IMR-90 (cell line): ENCODE results near the gene ESR1. TPM values are rescaled to one million over a fixed set of nuclear protein-coding genes. Genes with fewer than 3 reads are reported as not detected.

Experiments
- ATAC-seq: fragments of 200-7000 bp; cut with Tn5 transposase; 2 replicates; pipeline ENCODE4 v1.9.1; 2020; ENCODE audit warnings: low read depth, mild to moderate bottlenecking, moderate library complexity
- BruUV-seq: library from RNA; stranded (reverse); fragments of 400-500 nt; replicated peaks from 2 replicates; lab custom pipeline; 2021; lab: Mats Ljungman, UMichigan
- CTCF ChIA-PET: fragments of 300-600 bp; formaldehyde crosslinking; extraction: SDS; loops from one replicate; lab custom pipeline; 2021; ENCODE audit warnings: antibody characterized with exemption; lab: Yijun Ruan, JAX
- POLR2A ChIA-PET: fragments of 300-600 bp; sonication (Branson Sonifier 250); formaldehyde crosslinking; loops from one replicate; lab custom pipeline; 2022; ENCODE audit warnings: antibody characterized with exemption; ENCODE audit not compliant: unreplicated experiment; lab: Charles Lee
- DNase-seq: peaks from one replicate; pipeline ENCODE4 v3.0.0; 2013
- H2AFZ ChIP-seq: replicated peaks from 2 replicates; pipeline ENCODE3; 2013; ENCODE audit warnings: low read length, mild to moderate bottlenecking; ENCODE audit not compliant: poor library complexity
- H2AK5ac ChIP-seq: 2 replicates; pipeline ENCODE4 v1.6.1; 2013; ENCODE audit warnings: low read depth, low read length, inconsistent platforms
- H2AK9ac ChIP-seq: replicated peaks from 2 replicates; pipeline ENCODE3; 2013; ENCODE audit warnings: mild to moderate bottlenecking, low read depth, low read length, moderate library complexity; ENCODE audit not compliant: poor library complexity
- H2BK120ac ChIP-seq: 2 replicates; pipeline ENCODE4 v1.6.1; 2013; ENCODE audit warnings: low read depth, low read length, inconsistent platforms
- H2BK15ac ChIP-seq: 3 replicates; pipeline ENCODE4 v1.6.1; 2013; ENCODE audit warnings: low read depth, low read length, inconsistent platforms
- H2BK20ac ChIP-seq: 2 replicates; pipeline ENCODE4 v1.6.1; 2013; ENCODE audit warnings: low read depth, mild to moderate bottlenecking, inconsistent platforms, low read length, moderate library complexity
- H2BK5ac ChIP-seq: 2 replicates; pipeline ENCODE4 v1.6.1; 2013; ENCODE audit warnings: mild to moderate bottlenecking, low read depth, low read length, inconsistent platforms; ENCODE audit not compliant: poor library complexity, severe bottlenecking
- H3K14ac ChIP-seq: replicated peaks from 2 replicates; pipeline ENCODE4 v1.6.1; 2013; ENCODE audit warnings: low read depth, low read length, inconsistent platforms
- H3K18ac ChIP-seq: 2 replicates; pipeline ENCODE4 v1.6.1; 2013; ENCODE audit warnings: low read depth, low read length, control low read depth
- H3K23ac ChIP-seq: 2 replicates; pipeline ENCODE4 v1.6.1; 2013; ENCODE audit warnings: low read depth, low read length, inconsistent platforms
- H3K27ac ChIP-seq: 2 replicates; pipeline ENCODE4 v1.5.1; 2013; ENCODE audit warnings: mild to moderate bottlenecking, control low read depth, low read length; ENCODE audit not compliant: insufficient read depth
- H3K27me3 ChIP-seq: 2 replicates; pipeline ENCODE4 v1.6.1; 2013; ENCODE audit warnings: low read length; ENCODE audit not compliant: control insufficient read depth, insufficient read depth
- H3K36me3 ChIP-seq: 2 replicates; pipeline ENCODE4 v1.6.1; 2013; ENCODE audit warnings: low read length, mixed read lengths; ENCODE audit not compliant: control insufficient read depth, insufficient read depth
- H3K4ac ChIP-seq: 2 replicates; pipeline ENCODE4 v1.6.1; 2013; ENCODE audit warnings: low read depth, low read length, inconsistent platforms
- H3K4me1 ChIP-seq: 2 replicates; pipeline ENCODE4 v1.6.1; 2013; ENCODE audit warnings: low read length, mixed read lengths; ENCODE audit not compliant: control insufficient read depth, insufficient read depth
- H3K4me2 ChIP-seq: 2 replicates; pipeline ENCODE4 v1.6.1; 2013; ENCODE audit warnings: low read depth, mild to moderate bottlenecking, control low read depth, low read length, moderate library complexity
- H3K4me3 ChIP-seq: 2 replicates; pipeline ENCODE4 v1.5.1; 2013; ENCODE audit warnings: low read depth, mild to moderate bottlenecking, control low read depth, low read length, moderate library complexity; ENCODE audit not compliant: insufficient read depth
- H3K56ac ChIP-seq: 2 replicates; pipeline ENCODE4 v1.6.1; 2013; ENCODE audit warnings: low read length, inconsistent platforms; ENCODE audit not compliant: insufficient read depth; ENCODE audit errors: extremely low read depth
- H3K79me1 ChIP-seq, 2 experiments: 2 replicates each; pipeline ENCODE4 v1.6.1; 2013; ENCODE audit warnings: low read length in 2 of 2, inconsistent platforms in 1 of 2, low read depth in 1 of 2
- H3K9ac ChIP-seq: 2 replicates; pipeline ENCODE4 v1.6.1; 2013; ENCODE audit warnings: low read depth, low read length, control low read depth
- H3K9me1 ChIP-seq: 2 replicates; pipeline ENCODE4 v1.6.1; 2013; ENCODE audit warnings: low read length, inconsistent platforms; ENCODE audit not compliant: insufficient read depth
- H3K9me3 ChIP-seq: 2 replicates; pipeline ENCODE4 v1.6.1; 2013; ENCODE audit warnings: low read length; ENCODE audit not compliant: control insufficient read depth, insufficient read depth
- H4K20me1 ChIP-seq: 2 replicates; pipeline ENCODE4 v1.6.1; 2013; ENCODE audit warnings: low read length, inconsistent platforms; ENCODE audit not compliant: insufficient read depth
- H4K5ac ChIP-seq: 2 replicates; pipeline ENCODE4 v1.6.1; 2013; ENCODE audit warnings: mild to moderate bottlenecking, low read depth, low read length, control low read depth
- H4K8ac ChIP-seq, 2 experiments: 2 replicates each; pipeline ENCODE4 v1.6.1; 2013; ENCODE audit warnings: low read depth in 2 of 2, low read length in 2 of 2, control low read depth in 1 of 2, inconsistent platforms in 1 of 2
- H4K91ac ChIP-seq: 2 replicates; pipeline ENCODE4 v1.6.1; 2013; ENCODE audit warnings: low read depth, low read length, inconsistent platforms; ENCODE audit not compliant: insufficient read depth
- CTCF ChIP-seq: conservative IDR thresholded peaks from 2 replicates; pipeline ENCODE4 v1.5.1; 2012; ENCODE audit warnings: mild to moderate bottlenecking, low read depth, low read length, improper control_type of control experiment
- FOS ChIP-seq: fragments of 150-350 bp; IDR thresholded peaks from 2 replicates; pipeline ENCODE4 v1.6.1; 2016; ENCODE audit warnings: low read depth, low read length
- MAZ ChIP-seq: IDR thresholded peaks from 2 replicates; pipeline ENCODE4 v1.6.1; 2012; ENCODE audit warnings: low read depth, mild to moderate bottlenecking, low read length, improper control_type of control experiment, moderate library complexity, borderline replicate concordance
- MXI1 ChIP-seq: IDR thresholded peaks from 2 replicates; pipeline ENCODE4 v1.6.1; 2012; ENCODE audit warnings: low read depth, mild to moderate bottlenecking, low read length, moderate library complexity, borderline replicate concordance
- SMC3 ChIP-seq: fragments of 150-350 bp; IDR thresholded peaks from 2 replicates; pipeline ENCODE4 v1.6.1; 2016; ENCODE audit warnings: low read depth, mild to moderate bottlenecking, antibody characterized with exemption, low read length, moderate library complexity
- WGBS, 2 experiments: methylation state at CpG; one replicate each; pipeline versions ENCODE4 v1.1.5 to v1.1.7; 2013; ENCODE audit warnings: missing lambda C conversion rate in 2 of 2; ENCODE audit not compliant: insufficient read length in 1 of 2; ENCODE audit errors: extremely low coverage in 2 of 2; 5-methylcytosine and 5-hydroxymethylcytosine counted together
- dilution Hi-C: fragments of 300-500 bp; cut with HindIII; formaldehyde crosslinking; loops from one replicate; pipeline ENCODE4 v1.14.3; 2018; ENCODE audit warnings: low sequenced_read_pairs; ENCODE audit not compliant: unreplicated experiment
- in situ Hi-C: fragments of 300-500 bp; cut with MboI; formaldehyde crosslinking; loops from 3 replicates; pipeline ENCODE4 v1.14.3; 2019; ENCODE audit warnings: low sequenced_read_pairs, inconsistent platforms, mixed read lengths
- intact Hi-C: fragments of 100-400 bp; cut with micrococcal nuclease; formaldehyde crosslinking; loops from 2 replicates; pipeline ENCODE4 v1.10.0; 2022
- polyA plus RNA-seq, 3 experiments: library from polyadenylated mRNA; depleted of rRNA; stranded (reverse); fragments of >200 nt; gene quantifications; 2 replicates each; pipeline ENCODE4 v1.2.3, GENCODE V29; 2012; ENCODE audit warnings: low replicate concordance in 1 of 3
- total RNA-seq: library from RNA; depleted of rRNA; stranded (reverse); fragments of >200 nt; gene quantifications from 2 replicates; pipeline ENCODE4 v1.2.3, GENCODE V29; 2012

ESR1 gene
- total and polyA plus RNA-seq, 2 of the 4 experiments (the other 2 are of a cell fraction): not detected

- peaks cover 0 to 4% of the 10 kb centered on the region in 2 experiments; a peak in 1 of 4 replicates for H3K79me1 ChIP-seq
- H3K9ac ChIP-seq: no peak overlapping the region
- H3K9me1 ChIP-seq: peaks cover 14% of the 10 kb centered on the region
- no peak overlapping the region for H2BK15ac ChIP-seq
- no peaks in the 10 kb centered on the region for H3K9me3 ChIP-seq
- no peak for ATAC-seq
- no peak overlapping the region for H4K91ac ChIP-seq
- no peak overlapping the region for H3K4me2 ChIP-seq
- no peak overlapping the region for H2BK120ac ChIP-seq
- intact Hi-C loops (no loop called here), in situ Hi-C loops (loop anchor here (25.0 kb wide), 1 partner anchor 706 kb away; no protein-coding TSS in a partner anchor), dilution Hi-C loops (no loop called here)
- no peak overlapping the region for H3K14ac ChIP-seq
- H2BK5ac ChIP-seq: no peak overlapping the region
- no peak overlapping the region for H2AK5ac ChIP-seq
- no peak overlapping the region for H2AFZ ChIP-seq
- POLR2A ChIA-PET: no interaction called here
- peaks cover 30% of the 10 kb centered on the region for H3K36me3 ChIP-seq
- peaks cover 5% of the 10 kb centered on the region; the same call in 1 of the 2 replicates for H4K20me1 ChIP-seq
- no peak overlapping the region for H3K4me3 ChIP-seq
- no peak overlapping the region for H4K8ac ChIP-seq
- WGBS, 2 experiments: 96% methylated on average over 7 of the region's 11 CpGs; no CpG with 5 or more reads in 1 of the 2 experiments
- no peak overlapping the region for H2AK9ac ChIP-seq
- H3K27ac ChIP-seq: no peak overlapping the region
- peaks cover 9% of the 10 kb centered on the region for H3K4me1 ChIP-seq
- TF ChIP-seq FOS (no peak), MXI1 (no peak), MAZ (no peak), CTCF (no peak), SMC3 (no peak)
- H2BK20ac ChIP-seq: no peak overlapping the region
- BruUV-seq: no TSS peak
- no peak overlapping the region for H3K4ac ChIP-seq
- H4K5ac ChIP-seq: no peak overlapping the region
- no peaks in the 10 kb centered on the region for H3K27me3 ChIP-seq
- H3K23ac ChIP-seq: no peak overlapping the region
- no peak for DNase-seq
- H3K18ac ChIP-seq: no peak overlapping the region
- CTCF ChIA-PET: no interaction called here
- H3K56ac ChIP-seq: no peak overlapping the region
These were observed 335.9 kb downstream of the ESR1 start for GRCh38 chr6:152143359-152143758.
